ENCODE data around the gene CFAP69.
A peak's percentile ranks its signal among the peaks of the same experiment; 100 is the strongest.
"Not testable (repeated sequence)": the region's sequence is repeated elsewhere in the genome, so short reads cannot be mapped to it uniquely, and the experiment has no call there.

Gene CFAP69

GRCh38 chr7:90345595-90346335, 100.8 kb downstream of the CFAP69 start:
- no peak for DNase-seq (ENCODE audit: low read depth in 2 of 2)

GRCh38 chr7:90346336-90347125, 101.6 kb downstream of the CFAP69 start, which contains the start of gene GTPBP10:
TSS of gene GTPBP10 (plus strand) at chr7:90346716. CDS start at chr7:90346742, 26 bp downstream.
- peak; percentile 80 to 81 for DNase-seq (ENCODE audit: low read depth in 2 of 2)

- no peak for DNase-seq (ENCODE audit: low read depth in 2 of 2)
Measured at GRCh38 chr7:90347759-90348158, 102.8 kb downstream of the CFAP69 start.

GRCh38 chr7:90349305-90349704, 104.3 kb downstream of the CFAP69 start:
- DNase-seq (ENCODE audit: low read depth in 2 of 2), result no peak

GRCh38 chr7:90350032-90350431, 105.1 kb downstream of the CFAP69 start:
- DNase-seq (ENCODE audit: low read depth in 2 of 2), result not testable (repeated sequence)

- no peak for DNase-seq (ENCODE audit: low read depth in 2 of 2)
Measured at GRCh38 chr7:90351987-90352386, 107.0 kb downstream of the CFAP69 start.

Measured in fibroblast of skin of left biceps (primary cell).